A673 (cell line): ENCODE data around the gene PTPRR. TPM values are rescaled to one million over a fixed set of nuclear protein-coding genes. Genes with fewer than 3 reads are reported as not detected.

Experiments used
- BruUV-seq: library from RNA; stranded (reverse); fragments of 400-500 nt; replicated peaks from 2 replicates; lab custom pipeline; 2021; lab: Mats Ljungman, UMichigan
- CTCF ChIA-PET: fragments of 300-600 bp; sonication (Branson Sonifier 250); formaldehyde crosslinking; loops from one replicate; lab custom pipeline; 2022; ENCODE audit warnings: antibody characterized with exemption; lab: Charles Lee
- POLR2A ChIA-PET: fragments of 300-600 bp; sonication (Branson Sonifier 250); formaldehyde crosslinking; loops from one replicate; lab custom pipeline; 2022; ENCODE audit warnings: antibody characterized with exemption; ENCODE audit not compliant: low non-redundant PET; lab: Charles Lee
- DNase-seq: peaks from one replicate; pipeline ENCODE4 v3.0.0-alpha.2; 2015; ENCODE audit warnings: low spot score
- H3K27ac ChIP-seq: fragments of 200-600 bp; sonication (generic); 2 replicates; pipeline ENCODE4 v1.5.1; 2016; ENCODE audit warnings: mixed run types, low read depth, mild to moderate bottlenecking, mixed read lengths, antibody characterized with exemption, low read length; ENCODE audit not compliant: poor library complexity, severe bottlenecking
- H3K27me3 ChIP-seq: fragments of 200-600 bp; sonication (generic); replicated peaks from 2 replicates; pipeline ENCODE4 v1.6.1; 2017; ENCODE audit warnings: mixed run types, low read depth, mild to moderate bottlenecking, mixed read lengths, antibody characterized with exemption, low read length; ENCODE audit not compliant: insufficient read depth, poor library complexity
- H3K36me3 ChIP-seq: fragments of 200-600 bp; sonication (generic); 2 replicates; pipeline ENCODE4 v1.6.1; 2016; ENCODE audit warnings: mixed run types, mild to moderate bottlenecking, mixed read lengths, antibody characterized with exemption, low read length; ENCODE audit not compliant: insufficient read depth, poor library complexity, severe bottlenecking
- H3K4me1 ChIP-seq: fragments of 200-600 bp; sonication (generic); 2 replicates; pipeline ENCODE4 v1.6.1; 2017; ENCODE audit warnings: mixed run types, mild to moderate bottlenecking, mixed read lengths, antibody characterized with exemption, low read length; ENCODE audit not compliant: insufficient read depth, poor library complexity, severe bottlenecking
- H3K4me3 ChIP-seq: fragments of 200-600 bp; sonication (generic); 2 replicates; pipeline ENCODE4 v1.5.1; 2016; ENCODE audit warnings: low read depth, mixed run types, mild to moderate bottlenecking, mixed read lengths, low read length; ENCODE audit not compliant: poor library complexity, severe bottlenecking
- H3K9me3 ChIP-seq: fragments of 200-600 bp; sonication (generic); 2 replicates; pipeline ENCODE4 v1.6.1; 2016; ENCODE audit warnings: mixed run types, low read depth, mild to moderate bottlenecking, mixed read lengths, antibody characterized with exemption, low read length; ENCODE audit not compliant: poor library complexity, severe bottlenecking
- CTCF ChIP-seq: fragments of 300-800, 200-600 bp; sonication (generic); conservative IDR thresholded peaks from 2 replicates; pipeline ENCODE4 v1.5.1; 2017; ENCODE audit warnings: low read depth, mild to moderate bottlenecking, antibody characterized with exemption, low read length, moderate library complexity, mixed read lengths
- EZH2 ChIP-seq: fragments of 200-600 bp; sonication (generic); IDR thresholded peaks from 2 replicates; pipeline ENCODE4 v1.6.1; 2017; ENCODE audit warnings: borderline replicate concordance, low read depth, mild to moderate bottlenecking, mixed read lengths, antibody characterized with exemption, low read length; ENCODE audit not compliant: poor library complexity, severe bottlenecking
- intact Hi-C: fragments of 100-400 bp; cut with micrococcal nuclease; formaldehyde crosslinking; loops from one replicate; pipeline ENCODE4 v1.10.0; 2022; ENCODE audit not compliant: unreplicated experiment
- total RNA-seq: library from RNA; stranded (reverse); gene quantifications from 2 replicates; pipeline ENCODE4 v1.2.3, GENCODE V29; 2021

The PTPRR gene
- total RNA-seq, 1 experiment from 2014 or later = not detected

- no peaks in the 10 kb centered on the region for H3K27me3 ChIP-seq
- no peak for TF ChIP-seq CTCF
- TF ChIP-seq EZH2 = no peak
- BruUV-seq = no TSS peak
- H3K27ac ChIP-seq = no peak overlapping the region
- intact Hi-C loops = no loop called here
- no peak for DNase-seq
- ChIA-PET POLR2A (no interaction called here), CTCF (no interaction called here)
- H3K9me3 ChIP-seq = no peaks in the 10 kb centered on the region
- no peak overlapping the region for H3K4me3 ChIP-seq
- H3K36me3 ChIP-seq = no peaks in the 10 kb centered on the region
- H3K4me1 ChIP-seq = peaks cover 17% of the 10 kb centered on the region
These were observed 272.3 kb downstream of the PTPRR start for GRCh38 chr12:70648191-70648590.

GRCh38 chr12:70646850-70647249, 273.7 kb downstream of the PTPRR start:
- POLR2A ChIA-PET = no interaction called here
- intact Hi-C loops = no loop called here
- H3K4me3 ChIP-seq = no peak overlapping the region
- CTCF ChIA-PET = no interaction called here
- no TSS peak for BruUV-seq
- no peak for TF ChIP-seq EZH2
- no peak for TF ChIP-seq CTCF
- no peaks in the 10 kb centered on the region for H3K9me3 ChIP-seq
- H3K36me3 ChIP-seq = no peaks in the 10 kb centered on the region
- H3K27ac ChIP-seq = no peak overlapping the region
- H3K27me3 ChIP-seq = no peaks in the 10 kb centered on the region
- H3K4me1 ChIP-seq = peaks cover 17% of the 10 kb centered on the region
- DNase-seq = no peak

GRCh38 chr12:70645494-70646317, 274.8 kb downstream of the PTPRR start:
- Histone ChIP-seq H3K4me1 (peaks cover 17% of the 10 kb centered on the region), H3K36me3 (no peaks in the 10 kb centered on the region), H3K27ac (no peak overlapping the region), H3K4me3 (peak overlapping the region; percentile 9), H3K9me3 (no peaks in the 10 kb centered on the region), H3K27me3 (no peaks in the 10 kb centered on the region)
- no peak for TF ChIP-seq CTCF
- no peak for TF ChIP-seq EZH2
- POLR2A ChIA-PET = no interaction called here
- intact Hi-C loops = no loop called here
- BruUV-seq = no TSS peak
- CTCF ChIA-PET = no interaction called here
- DNase-seq = peak; percentile 79
